Prostate gland (tissue), 2 donors: Measurements from ENCODE around the gene MAPK14.

Source experiments
- POLR2A ChIP-seq: fragments of 450-650 bp; IDR thresholded peaks from one replicate; pipeline ENCODE4 v1.6.1; 2016; ENCODE audit warnings: antibody characterized with exemption, mild to moderate bottlenecking
- POLR2AphosphoS5 ChIP-seq: sonication (generic); formaldehyde crosslinking; IDR thresholded peaks from one replicate; pipeline ENCODE4 v1.6.1; 2017; ENCODE audit warnings: antibody characterized with exemption
- TF ChIP-seq, protein P1 (sequence below), 4 experiments: fragments of 200-600 bp in 2 of 4; fragments of 450-650 bp in 2 of 4; sonication (generic) in 2 of 4; IDR thresholded peaks; 1 replicate in 3 of 4; 2 replicates in 1 of 4; pipeline ENCODE4 v1.5.1; 2016 to 2019; ENCODE audit warnings: antibody characterized with exemption in 4 of 4, mild to moderate bottlenecking in 2 of 4, moderate library complexity in 2 of 4

DNA sequence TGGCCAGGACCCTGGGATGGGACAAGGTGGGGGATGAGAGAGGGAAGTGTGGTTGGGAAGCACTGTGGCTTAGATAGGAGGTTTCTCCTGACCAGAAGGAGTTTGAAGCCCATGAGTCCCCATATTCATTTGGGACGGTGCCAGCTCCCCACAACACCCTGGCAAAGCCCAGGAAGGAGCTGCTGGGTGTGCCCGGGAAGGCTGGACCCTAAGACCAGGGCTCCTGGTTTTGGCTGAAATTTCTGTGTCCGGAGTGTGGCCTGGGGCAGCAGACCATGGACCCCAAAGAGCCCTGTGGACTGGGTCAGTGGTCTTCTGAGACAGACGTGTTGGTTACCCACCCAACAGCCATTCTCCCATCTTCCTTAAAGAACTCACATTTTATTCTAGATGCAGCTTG, 117.9 kb downstream of the MAPK14 start:
- TF ChIP-seq, protein P1, sequence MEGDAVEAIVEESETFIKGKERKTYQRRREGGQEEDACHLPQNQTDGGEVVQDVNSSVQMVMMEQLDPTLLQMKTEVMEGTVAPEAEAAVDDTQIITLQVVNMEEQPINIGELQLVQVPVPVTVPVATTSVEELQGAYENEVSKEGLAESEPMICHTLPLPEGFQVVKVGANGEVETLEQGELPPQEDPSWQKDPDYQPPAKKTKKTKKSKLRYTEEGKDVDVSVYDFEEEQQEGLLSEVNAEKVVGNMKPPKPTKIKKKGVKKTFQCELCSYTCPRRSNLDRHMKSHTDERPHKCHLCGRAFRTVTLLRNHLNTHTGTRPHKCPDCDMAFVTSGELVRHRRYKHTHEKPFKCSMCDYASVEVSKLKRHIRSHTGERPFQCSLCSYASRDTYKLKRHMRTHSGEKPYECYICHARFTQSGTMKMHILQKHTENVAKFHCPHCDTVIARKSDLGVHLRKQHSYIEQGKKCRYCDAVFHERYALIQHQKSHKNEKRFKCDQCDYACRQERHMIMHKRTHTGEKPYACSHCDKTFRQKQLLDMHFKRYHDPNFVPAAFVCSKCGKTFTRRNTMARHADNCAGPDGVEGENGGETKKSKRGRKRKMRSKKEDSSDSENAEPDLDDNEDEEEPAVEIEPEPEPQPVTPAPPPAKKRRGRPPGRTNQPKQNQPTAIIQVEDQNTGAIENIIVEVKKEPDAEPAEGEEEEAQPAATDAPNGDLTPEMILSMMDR (IDR thresholded peaks at IDR 0.05) = no peak
- TF ChIP-seq POLR2A (no peak), POLR2AphosphoS5 (no peak)
